Frontal cortex (tissue), 4 donors: ENCODE results near the gene UVRAG. TPM values are rescaled to one million over a fixed set of nuclear protein-coding genes. Genes with fewer than 3 reads are reported as not detected.
"Not testable (repeated sequence)": the region's sequence is repeated elsewhere in the genome, so short reads cannot be mapped to it uniquely, and the experiment has no call there.

Experiments
- DNase-seq, 2 donors: peaks; one replicate each; pipeline ENCODE4 v3.0.0; 2012; ENCODE audit warnings: low spot score in 2 of 2
- FAIRE-seq: peaks from 2 replicates; lab custom pipeline; 2012; peaks lifted over from hg19 to GRCh38; lab: Jason Lieb, UNC
- total RNA-seq: library from RNA; depleted of rRNA; stranded (reverse); fragments of >200 nt; gene quantifications from one replicate; pipeline ENCODE4 v1.2.3, GENCODE V29; 2014
- donor health status: control.
- donor health status: control.
- donor health status: control.

UVRAG gene
- total RNA-seq, 1 donor from 2014 or later, result 35.9 TPM

DNA sequence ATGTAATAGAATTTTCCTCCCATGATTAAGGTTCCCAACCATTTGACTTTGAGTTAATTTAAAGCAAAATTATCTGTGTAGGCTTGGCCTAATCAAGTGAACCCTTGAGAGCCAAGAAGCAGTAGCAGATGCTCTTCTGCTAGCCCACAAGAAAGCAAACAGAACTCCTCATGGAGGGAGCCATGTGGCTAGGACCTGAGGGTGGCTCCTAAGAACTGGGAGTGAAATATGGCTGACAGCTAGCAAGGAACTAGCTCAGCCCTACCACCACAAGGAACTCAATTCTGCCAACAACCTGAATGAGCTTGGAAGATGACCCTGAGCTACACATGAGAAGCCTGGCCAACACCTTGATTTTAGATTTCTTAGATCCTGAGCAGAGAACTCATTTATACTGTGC is 223.6 kb downstream of the UVRAG start:
- DNase-seq (no peak), FAIRE-seq (no peak)

DNA sequence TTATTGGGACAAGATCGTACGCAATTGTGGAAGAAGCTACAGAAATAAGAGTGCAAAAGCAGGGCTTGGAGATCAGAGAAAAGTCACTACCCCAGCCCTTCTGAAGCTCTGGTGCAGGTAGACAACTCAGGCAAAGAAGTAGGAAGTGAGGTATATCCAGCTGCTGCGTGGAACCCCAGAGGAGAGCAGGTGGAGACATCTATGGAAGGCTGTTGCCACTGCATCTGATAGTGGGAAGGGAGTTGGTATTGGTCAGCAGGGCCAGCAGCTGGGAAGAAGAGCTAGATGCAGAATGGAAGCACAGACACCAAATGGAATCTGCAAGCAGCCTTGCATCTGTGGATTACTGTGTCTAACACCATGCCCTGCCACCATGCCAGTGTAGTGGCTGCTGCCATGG is 226.2 kb downstream of the UVRAG start:
- DNase-seq (no peak), FAIRE-seq (no peak)

DNA sequence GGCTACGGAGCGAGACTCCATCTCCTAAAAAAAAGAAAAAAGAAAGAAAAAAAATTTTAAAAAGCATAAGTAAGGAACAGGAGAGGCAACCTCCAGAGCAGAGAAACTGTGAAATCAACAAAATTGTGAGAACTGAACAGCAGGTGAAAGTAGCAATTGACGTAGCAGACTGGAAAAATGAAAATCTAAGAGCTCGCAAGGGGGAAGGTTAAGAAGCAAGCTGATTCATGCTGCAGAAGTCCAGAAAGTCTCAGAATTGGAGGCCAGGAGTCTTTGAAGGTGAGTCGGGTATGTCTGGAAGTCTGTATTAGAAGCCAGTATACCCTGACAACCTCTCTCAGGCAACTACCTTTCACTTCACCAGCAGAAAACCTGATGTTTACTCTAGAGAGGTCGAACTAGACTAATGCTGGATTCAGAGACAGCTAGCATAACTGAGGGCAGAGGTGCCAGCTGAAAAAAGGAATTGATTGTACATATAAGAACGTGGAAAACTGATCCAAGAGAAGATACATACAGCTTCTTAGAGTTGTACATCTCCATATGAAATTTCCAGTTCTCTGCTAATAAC is 229.8 kb downstream of the UVRAG start:
- FAIRE-seq (no peak), DNase-seq (no peak)

DNA sequence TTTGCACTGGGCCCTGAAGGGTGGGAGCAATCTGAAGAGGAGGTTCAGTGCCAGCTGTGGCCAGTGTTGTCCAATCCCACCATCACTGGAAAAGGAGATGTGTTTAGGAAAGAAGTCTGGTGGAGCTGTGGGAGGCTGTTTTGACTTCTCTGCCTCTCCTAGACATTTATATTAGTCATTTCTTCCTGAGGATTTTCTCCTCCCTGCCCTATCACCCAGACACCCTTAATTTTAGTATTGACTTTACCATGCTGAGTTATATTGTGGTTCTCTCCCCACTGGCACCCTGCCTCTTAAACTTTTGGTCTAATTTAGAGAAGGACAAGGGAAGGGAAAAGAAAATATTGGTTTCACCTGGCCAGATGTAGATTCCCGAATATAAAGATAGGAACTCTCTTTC is 232.2 kb downstream of the UVRAG start:
- DNase-seq (no peak), FAIRE-seq (no peak)

DNA sequence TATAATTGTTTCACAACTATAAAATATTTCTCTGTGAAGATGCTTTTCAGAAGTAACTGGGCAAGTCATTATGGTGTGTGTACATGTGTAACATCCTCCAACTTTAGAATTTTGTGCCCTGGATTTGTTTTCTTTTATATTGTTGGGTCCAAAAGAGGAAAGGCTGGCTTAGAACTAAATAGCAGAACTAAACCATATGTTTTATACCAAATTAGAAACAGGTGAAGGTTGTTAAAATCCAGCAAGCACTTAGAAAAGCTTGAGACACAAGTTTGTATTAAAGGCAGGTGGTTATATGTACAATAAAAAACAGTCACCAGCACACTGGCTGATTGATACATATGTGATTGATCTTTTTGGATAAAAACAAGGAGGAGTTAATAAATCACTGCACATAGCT is 232.8 kb downstream of the UVRAG start:
- DNase-seq (no peak), FAIRE-seq (no peak)

DNA sequence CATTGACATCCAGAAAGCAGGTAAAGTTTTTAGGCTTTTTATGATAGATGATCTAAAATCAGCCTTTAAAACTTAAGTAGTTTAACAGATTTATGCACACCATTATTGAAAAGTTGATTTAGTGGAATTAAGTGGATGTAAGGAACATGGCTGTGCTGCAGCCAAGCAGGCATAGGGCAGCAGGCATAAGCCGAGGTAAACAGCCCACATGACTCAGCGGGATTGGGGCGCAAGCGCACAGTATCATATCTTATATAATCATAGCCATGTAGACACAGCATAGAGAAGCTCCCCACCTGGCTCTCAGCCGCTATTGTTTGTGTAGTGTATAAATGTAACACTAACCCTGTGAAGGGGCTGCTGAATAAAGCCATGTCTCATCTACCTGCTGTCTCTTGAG is 233.8 kb downstream of the UVRAG start:
- DNase-seq (no peak), FAIRE-seq (no peak)

DNA sequence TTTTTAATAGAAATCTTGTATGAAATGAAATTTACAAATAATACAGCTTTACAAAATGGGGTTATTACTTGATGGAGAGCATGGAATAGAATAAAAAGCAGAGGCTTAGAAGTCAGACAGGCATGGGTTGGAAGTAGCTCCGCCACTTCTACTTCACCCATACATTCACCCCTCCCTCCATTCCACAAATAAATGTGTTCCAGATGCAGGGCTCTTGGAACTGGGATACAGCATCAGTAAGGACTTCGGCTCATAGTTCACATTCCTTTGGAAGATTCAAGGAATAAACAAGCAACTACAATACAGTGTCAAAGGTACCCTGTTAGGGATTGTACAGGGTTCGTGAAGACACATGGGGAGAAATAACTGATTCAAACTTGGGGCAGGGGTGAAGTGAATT is 234.5 kb downstream of the UVRAG start:
- no peak for FAIRE-seq
- DNase-seq, result no peak

DNA sequence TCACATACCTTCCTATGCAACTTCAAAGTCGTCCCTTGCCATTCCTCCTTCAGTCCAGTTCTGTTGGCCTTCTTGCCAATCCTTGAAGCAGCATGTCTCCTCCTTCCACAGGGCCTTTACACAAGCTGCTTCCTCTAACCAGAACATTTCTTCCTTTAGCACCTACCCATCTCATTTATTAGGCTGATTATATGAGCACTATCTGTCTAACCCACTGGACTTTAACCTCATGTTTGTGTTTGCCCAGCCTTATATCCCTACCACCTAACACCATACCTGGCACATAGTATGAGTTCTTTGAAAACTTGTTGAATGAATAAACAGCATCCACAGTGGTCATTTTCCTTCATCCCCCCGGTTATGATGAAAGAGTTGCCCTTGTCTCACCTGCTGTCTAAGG is 236.9 kb downstream of the UVRAG start:
- FAIRE-seq, result no peak
- no peak for DNase-seq

DNA sequence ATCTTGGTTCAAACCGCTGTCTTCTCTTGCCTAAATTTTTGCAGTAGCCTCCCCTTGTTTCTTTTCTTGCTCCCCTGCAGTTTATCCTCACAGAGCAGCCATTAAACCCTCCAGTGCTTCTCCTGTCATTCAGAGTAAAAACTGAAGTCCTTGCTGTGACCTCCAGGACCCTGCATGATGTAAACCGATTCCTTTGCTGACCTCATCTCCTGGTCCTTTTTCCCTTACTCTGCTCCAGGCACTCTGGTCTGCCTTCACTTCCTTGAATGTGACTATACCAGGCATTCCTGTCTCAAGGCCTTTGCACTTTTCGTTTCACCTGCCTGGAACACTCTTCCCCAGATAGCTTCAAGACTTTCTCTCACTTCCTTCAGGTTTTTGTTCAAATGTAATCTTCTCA is 239.3 kb downstream of the UVRAG start:
- no peak for DNase-seq
- no peak for FAIRE-seq

DNA sequence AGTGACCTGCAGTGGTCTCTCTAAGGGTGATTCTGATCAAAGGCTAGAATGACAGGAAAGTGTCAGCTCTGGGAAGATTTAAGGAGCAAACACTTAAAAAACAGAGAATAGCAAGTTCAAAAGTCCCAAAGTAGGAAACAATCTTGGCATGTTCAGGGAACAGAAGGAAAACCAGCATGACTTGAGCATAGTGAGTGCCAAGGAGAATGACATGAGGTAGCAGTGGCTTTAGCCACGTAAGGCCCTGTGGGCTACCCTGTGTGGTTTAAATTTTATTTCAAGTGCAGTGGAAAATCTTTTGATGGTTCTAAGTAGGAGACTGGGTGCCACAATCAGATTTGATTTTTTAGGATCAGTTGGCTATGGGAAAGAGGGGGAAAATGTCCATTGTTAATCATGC is 241.9 kb downstream of the UVRAG start:
- FAIRE-seq, result no peak
- DNase-seq, result no peak

DNA sequence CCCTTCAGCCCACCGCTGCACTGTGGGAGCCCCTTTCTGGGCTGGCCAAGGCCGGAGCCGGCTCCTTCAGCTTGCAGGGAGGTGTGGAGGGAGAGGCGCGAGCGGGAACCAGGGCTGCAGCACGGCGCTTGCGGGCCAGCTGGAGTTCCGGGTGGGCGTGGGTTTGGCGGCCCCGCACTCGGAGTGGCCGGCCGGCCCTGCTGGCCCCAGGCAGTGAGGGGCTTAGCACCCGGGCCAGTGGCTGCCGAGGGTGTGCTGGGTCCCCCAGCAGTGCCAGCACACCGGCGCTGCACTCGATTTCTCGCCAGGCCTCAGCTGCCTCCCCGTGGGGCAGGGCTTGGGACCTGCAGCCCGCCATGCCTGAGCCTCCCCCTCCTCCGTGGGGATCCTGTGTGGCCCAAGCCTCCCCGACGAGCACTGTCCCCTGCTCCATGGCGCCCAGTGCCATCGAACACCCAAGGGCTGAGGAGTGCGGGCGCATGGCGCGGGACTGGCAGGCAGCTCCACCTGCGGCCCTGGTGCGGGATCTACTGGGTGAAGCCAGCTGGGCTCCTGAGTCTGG is 245.5 kb downstream of the UVRAG start:
- not testable (repeated sequence) for FAIRE-seq, DNase-seq

DNA sequence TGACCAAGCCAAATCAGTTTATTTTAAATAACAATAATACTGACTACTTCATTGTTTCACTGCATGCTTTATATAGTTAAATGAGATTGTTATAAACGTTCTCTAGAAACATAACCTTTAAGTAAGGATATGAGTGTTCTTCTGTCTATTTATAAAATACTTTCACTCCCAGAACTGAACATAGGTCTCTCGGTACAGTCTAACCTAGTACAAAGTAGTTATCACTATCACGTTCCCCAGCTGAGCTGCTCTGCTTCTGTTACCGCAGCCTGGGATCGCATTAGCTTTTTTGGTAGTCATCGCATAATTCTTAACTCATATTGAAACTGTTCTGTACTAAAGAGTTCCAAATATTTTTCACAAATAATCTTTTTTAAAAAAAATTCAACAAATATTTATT is 247.7 kb downstream of the UVRAG start:
- DNase-seq, result no peak
- FAIRE-seq, result no peak

DNA sequence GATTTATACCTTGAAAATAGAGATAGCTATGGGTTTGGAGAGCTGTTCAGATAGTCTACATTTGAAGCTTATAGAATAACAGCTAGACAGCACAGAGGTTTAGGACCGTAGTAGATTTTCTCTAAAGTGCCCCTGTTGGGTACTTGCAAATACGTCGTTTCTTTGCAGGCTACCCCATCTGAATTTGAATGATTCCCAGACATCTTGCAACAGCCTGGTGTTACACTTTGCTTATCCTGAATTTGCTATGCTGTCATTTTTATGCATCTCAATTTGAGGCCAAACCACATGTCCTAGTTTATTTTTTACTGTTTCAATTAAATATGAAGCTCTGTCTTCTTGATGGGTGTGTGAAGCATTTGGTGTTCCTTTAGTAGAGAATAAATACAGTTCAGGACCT is 249.2 kb downstream of the UVRAG start:
- no peak for FAIRE-seq
- no peak for DNase-seq

DNA sequence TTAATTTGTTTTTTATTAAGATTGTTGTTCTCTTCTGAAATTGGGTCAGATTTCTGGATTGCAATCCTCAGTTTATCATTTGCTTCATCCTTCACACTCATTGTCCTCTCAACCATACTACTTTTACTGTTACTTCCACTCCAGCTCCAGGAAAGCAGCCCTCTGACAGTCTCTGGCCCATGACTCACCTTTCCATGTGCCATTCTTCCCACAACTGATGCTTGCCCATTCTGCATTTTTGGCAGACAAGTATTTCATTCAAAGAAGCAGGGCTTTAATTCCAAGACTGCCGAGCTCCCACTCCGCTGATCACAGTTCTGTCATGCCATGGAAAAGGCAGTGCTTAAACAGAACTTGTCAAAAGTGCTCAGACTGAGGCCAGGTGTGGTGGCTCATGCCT is 252.1 kb downstream of the UVRAG start:
- DNase-seq (no peak), FAIRE-seq (no peak)

DNA sequence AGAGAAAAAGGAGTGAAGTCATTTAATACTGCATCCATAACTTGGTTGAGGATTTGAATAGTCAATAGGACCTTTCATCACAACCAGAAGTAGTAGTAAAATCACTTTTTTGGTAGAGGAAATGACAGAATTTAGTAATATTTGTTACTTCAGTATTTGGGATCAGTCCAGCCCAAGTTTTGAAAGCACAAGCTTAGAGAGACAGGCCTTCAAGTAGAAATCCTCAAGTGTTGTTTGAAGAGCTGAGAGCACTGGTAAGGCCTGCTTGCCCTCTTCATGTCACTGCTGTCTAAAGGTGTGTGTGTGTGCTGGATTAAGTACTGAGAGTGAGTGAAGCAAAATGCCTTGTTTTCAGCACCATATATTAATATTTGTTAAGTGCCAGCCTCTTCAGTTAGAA is 254.0 kb downstream of the UVRAG start:
- FAIRE-seq (no peak), DNase-seq (no peak)

DNA sequence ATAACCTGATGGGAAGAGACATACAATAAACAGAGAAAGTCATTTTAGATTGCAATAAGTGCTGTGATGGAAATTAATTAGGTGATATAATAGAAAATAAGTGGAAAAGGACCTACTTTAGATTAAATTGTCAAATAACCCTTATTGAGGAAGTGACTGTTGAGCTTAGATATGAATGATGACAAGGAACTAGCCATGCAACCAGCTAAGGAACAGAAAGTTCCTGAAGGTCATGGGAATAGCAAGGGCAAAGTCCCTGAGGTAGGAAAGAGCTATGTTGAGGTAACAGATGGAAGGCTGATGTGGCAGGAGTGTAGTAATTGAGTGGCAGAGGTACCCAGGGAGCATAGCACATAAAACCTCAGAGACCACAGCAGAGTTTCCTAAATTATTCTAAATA is 256.1 kb downstream of the UVRAG start:
- no peak for DNase-seq
- no peak for FAIRE-seq

DNA sequence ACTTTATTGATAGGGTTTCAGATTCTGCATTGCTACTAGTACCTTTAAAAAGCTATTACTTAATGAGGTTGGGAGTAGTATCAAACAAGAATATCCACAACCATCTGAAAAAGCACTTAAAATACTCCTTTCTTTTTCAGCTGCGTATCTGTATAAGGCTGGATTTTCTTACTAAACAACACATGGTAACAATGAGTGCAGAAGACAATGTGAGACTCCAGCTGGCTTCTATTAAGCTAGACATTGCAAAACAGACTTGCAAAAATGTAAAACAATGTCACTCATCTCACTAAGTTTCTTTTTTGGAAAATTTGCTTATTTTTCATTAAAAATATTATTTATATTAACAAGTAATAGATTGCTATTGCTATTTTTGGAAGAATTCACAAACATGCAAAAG is 258.7 kb downstream of the UVRAG start:
- FAIRE-seq, result no peak
- no peak for DNase-seq

DNA sequence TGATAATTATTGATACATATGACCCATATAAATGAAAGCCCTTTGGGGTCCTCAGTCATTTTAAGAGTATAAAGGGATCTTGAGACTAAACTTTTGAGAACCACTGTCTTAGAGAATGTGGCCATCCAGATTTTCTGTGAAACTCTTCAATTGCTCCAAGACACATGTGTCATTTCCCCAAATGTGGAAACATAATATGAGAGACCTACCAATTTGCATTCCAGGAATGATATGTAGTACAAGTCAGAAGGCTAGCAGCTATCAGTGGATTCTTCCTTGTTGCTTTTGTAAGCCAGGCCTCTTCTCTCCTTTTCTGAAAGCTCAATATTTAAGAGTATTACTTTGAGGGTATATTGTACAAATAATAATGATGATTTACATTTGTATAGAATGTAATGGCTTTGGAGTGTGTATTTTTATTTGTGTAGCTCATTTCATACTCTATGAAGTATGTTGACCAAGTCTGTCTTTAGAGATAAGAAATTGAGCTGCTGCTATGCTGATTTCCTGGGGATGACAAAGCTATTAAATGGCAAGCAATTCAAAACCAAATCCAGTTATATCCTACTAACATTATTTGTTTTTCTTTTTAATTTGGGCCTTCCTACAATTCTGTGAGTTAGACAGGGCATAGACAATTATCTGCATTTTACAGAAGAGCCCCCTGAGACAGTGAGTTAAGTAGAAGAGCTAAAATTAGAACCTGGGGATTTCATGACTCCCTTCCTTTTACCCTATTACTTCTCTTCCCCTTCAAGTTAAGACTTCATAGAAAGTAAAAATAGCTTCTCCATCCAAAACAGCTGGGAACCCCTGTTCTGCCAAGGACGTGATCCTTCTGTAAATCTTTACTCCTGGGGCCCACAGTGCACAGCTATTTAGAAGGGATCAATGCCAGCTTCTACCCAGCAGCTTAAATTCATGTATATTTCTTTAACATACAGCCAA is 259.4 kb downstream of the UVRAG start:
- FAIRE-seq, result no peak
- DNase-seq, result no peak

DNA sequence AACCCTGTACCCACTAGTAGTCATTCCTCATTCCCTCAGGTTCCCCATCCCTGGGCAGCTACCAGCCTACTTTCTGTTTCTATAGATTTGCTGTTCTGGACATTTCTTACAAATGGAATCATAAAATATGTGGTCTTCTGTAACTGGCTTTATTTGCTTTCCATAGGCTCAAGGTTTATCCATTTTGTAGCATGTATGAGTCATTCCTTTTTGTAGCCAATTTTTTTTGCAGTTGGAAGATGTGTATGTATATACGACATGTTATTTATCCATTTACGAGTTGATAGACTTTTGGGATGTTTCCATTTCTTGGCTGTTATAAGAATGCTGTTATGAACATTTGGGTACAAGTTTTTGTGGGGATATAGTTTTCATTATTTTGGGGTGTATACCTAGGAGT is 260.7 kb downstream of the UVRAG start:
- FAIRE-seq, result no peak
- DNase-seq, result no peak

DNA sequence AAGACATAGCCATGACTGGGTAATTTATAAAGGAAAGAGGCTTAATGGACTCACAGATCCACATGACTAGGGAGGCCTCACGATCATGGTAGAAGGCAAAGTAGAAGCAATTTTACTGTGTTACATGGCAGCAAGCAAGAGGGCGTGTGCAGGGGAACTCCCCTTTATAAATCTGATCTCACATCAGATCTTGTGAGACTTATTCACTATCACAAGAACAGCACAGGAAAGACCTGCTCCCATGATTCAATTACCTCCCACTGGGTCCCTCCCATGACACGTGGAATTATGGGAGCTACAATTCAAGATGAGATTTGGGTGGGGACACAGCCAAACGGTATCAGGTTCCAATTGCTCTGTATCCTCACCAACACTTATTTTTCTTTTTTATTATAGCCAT is 261.2 kb downstream of the UVRAG start:
- not testable (repeated sequence) for DNase-seq, FAIRE-seq

DNA sequence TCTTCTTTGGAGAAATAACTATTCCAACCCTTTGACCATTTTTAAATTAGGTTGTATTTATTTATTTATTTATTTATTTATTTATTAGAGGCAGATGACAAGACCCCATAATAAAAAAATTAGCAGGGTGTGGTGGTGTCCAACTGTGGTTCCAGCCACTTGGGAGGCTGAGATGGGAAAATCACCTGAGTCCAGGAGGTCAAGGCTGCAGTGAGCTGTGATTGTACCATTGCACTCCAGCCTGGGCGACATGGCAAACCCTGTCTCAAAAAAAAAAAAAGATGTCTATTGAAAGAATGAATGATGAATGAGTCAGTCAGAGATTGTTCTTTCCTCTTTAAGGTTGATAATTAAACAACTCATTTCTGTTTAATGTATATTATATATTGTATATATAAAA is 261.7 kb downstream of the UVRAG start:
- DNase-seq (no peak), FAIRE-seq (no peak)
